ENCODE data around the gene NCLN.
A peak's percentile ranks its signal among the peaks of the same experiment; 100 is the strongest.
"Not testable (repeated sequence)": the region's sequence is repeated elsewhere in the genome, so short reads cannot be mapped to it uniquely, and the experiment has no call there.

NCLN gene

GRCh38 chr19:3154957-3155736 is 30.6 kb upstream of the NCLN start:
- DNase-seq (ENCODE audit: low spot score), result peak; percentile 86

GRCh38 chr19:3157096-3157845 is 28.5 kb upstream of the NCLN start:
- no peak for DNase-seq (ENCODE audit: low spot score)

GRCh38 chr19:3159565-3159964 is 26.2 kb upstream of the NCLN start:
- DNase-seq (ENCODE audit: low spot score), result no peak

- DNase-seq (ENCODE audit: low spot score), result no peak
These were observed 25.5 kb upstream of the NCLN start for GRCh38 chr19:3160219-3160618.

GRCh38 chr19:3161453-3161852 is 24.3 kb upstream of the NCLN start:
- DNase-seq (ENCODE audit: low spot score), result no peak

GRCh38 chr19:3162418-3163229 is 23.1 kb upstream of the NCLN start:
- no peak for DNase-seq (ENCODE audit: low spot score)

GRCh38 chr19:3163230-3163886 is 22.4 kb upstream of the NCLN start:
- peak; percentile 85 for DNase-seq (ENCODE audit: low spot score)

- DNase-seq (ENCODE audit: low spot score), result no peak
These were observed 21.8 kb upstream of the NCLN start for GRCh38 chr19:3163943-3164342.

- no peak for DNase-seq (ENCODE audit: low spot score)
These were observed 18.0 kb upstream of the NCLN start for GRCh38 chr19:3167533-3168272.

- DNase-seq (ENCODE audit: low spot score), result no peak
These were observed 13.6 kb upstream of the NCLN start for GRCh38 chr19:3171894-3172672.

- not testable (repeated sequence) for DNase-seq (ENCODE audit: low spot score)
These were observed 13.1 kb upstream of the NCLN start for GRCh38 chr19:3172673-3173000.

GRCh38 chr19:3175781-3176714 is 9.7 kb upstream of the NCLN start:
- peak; percentile 51 for DNase-seq (ENCODE audit: low spot score)

- DNase-seq (ENCODE audit: low spot score), result peak; percentile 86
These were observed 8.8 kb upstream of the NCLN start for GRCh38 chr19:3176715-3177501.

GRCh38 chr19:3178377-3178972 is 7.3 kb upstream of the NCLN start, which contains the start of gene S1PR4:
S1PR4 (plus strand) TSS chr19:3178769; CDS start chr19:3178793, 24 bp downstream.
- peak; percentile 80 for DNase-seq (ENCODE audit: low spot score)

- no peak for DNase-seq (ENCODE audit: low spot score)
These were observed 6.6 kb upstream of the NCLN start for GRCh38 chr19:3178973-3179738.

GRCh38 chr19:3179739-3180293 is 5.9 kb upstream of the NCLN start:
- no peak for DNase-seq (ENCODE audit: low spot score)
